ENCODE measurements around the gene TBC1D12.
A peak's percentile ranks its signal among the peaks of the same experiment; 100 is the strongest.
"Not testable (repeated sequence)": the region's sequence is repeated elsewhere in the genome, so short reads cannot be mapped to it uniquely, and the experiment has no call there.

The TBC1D12 gene

DNA sequence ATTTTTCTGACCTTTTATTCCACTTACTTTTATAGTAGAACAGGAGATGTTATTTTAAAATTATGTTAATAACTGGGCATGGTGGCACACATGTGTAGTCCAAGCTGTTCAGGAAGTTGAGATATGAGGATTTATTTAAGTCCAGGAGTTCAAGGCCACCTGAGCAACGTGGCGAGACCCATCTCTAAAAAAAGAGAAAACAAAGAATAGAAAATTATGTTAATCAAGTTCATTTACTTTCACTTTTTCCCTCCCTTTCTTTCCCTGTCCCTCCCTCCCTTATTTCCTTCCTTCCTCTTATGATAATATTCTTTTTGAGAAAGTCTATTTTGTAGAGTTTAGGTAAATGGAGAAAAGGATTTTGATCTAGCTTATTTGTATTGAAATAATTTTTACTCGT lies 94.3 kb downstream of the TBC1D12 start:
- Histone ChIP-seq H3K4me1 (ENCODE audit: control insufficient read depth, low read depth, low read length) (no peaks in the 10 kb centered on the region), H3K9ac (ENCODE audit: low read length) (no peak overlapping the region), H3K36me3 (ENCODE audit: control insufficient read depth, low read depth, low read length) (no peaks in the 10 kb centered on the region), H3K4me3 (ENCODE audit: low read length) (no peak overlapping the region), H3K27me3 (ENCODE audit: control insufficient read depth, insufficient read depth, low read length) (no peaks in the 10 kb centered on the region), H3K9me3 (ENCODE audit: control insufficient read depth, low read depth, low read length) (no peaks in the 10 kb centered on the region), H3K27ac (ENCODE audit: low read length) (no peak overlapping the region)

DNA sequence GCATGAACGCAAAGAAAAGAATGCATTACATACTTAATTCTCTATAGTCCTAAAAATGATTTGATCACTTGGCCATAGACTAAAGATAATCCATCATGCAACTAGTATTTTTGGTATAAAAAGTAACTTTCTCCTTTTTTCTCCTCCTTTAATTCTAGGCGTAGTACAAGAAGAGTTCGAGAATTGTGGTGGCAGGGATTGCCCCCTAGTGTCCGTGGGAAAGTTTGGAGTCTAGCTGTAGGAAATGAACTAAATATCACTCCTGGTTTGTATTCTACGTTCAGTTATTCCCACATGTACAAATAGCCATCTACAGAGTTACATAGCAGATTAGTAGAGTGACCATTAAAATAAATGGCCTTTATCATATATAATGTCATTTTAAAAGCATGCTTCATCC lies 97.7 kb downstream of the TBC1D12 start:
- no peak overlapping the region for H3K9ac ChIP-seq (ENCODE audit: low read length)
- no peaks in the 10 kb centered on the region for H3K4me1 ChIP-seq (ENCODE audit: control insufficient read depth, low read depth, low read length)
- H3K4me3 ChIP-seq (ENCODE audit: low read length), result no peak overlapping the region
- no peaks in the 10 kb centered on the region for H3K9me3 ChIP-seq (ENCODE audit: control insufficient read depth, low read depth, low read length)
- H3K27ac ChIP-seq (ENCODE audit: low read length), result no peak overlapping the region
- no peaks in the 10 kb centered on the region for H3K36me3 ChIP-seq (ENCODE audit: control insufficient read depth, low read depth, low read length)
- no peaks in the 10 kb centered on the region for H3K27me3 ChIP-seq (ENCODE audit: control insufficient read depth, insufficient read depth, low read length)

DNA sequence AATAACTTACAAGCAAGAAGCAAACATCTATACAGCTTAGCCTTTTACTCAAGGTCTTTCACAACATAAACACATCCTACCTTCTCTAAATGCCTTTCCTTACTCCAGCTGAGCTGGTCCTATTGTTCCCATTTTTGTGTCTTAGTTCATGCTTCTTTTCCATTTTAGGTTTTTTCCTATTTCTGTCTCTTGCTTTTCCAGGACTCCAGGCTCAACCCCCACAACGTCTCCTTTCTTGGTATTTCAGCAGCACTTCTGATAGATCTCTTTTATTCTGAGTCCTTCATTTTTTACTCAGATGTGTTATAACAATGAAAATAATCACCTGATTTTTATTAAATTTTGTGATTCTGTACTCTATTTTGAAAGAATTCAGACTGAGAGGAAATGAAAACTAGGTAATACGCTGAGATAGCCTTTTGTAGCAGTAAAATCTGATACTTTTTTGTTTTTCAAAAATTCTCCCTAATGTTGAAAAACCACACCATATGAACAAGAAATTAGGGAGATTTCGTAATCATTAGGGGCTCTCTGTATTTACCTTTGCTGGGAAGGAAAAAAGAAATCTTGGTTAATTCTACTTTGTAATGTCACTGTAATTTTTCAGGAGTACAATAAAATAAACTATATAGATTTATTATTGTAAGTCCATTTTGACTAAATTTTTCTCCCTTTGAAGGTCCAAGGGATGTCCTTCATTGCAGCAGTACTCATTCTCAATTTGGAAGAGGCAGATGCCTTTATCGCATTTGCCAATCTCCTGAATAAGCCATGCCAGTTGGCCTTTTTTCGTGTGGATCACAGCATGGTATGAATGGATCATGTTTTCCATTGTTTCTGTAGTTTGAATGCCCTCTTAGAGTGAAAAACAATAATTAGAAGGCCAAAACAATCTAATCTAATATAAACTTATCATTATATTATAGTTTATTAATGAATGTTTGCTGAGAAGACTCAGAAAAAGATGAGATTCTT lies 119.2 kb downstream of the TBC1D12 start:
- Histone ChIP-seq H3K4me3 (ENCODE audit: low read length) (no peak overlapping the region), H3K27me3 (ENCODE audit: control insufficient read depth, insufficient read depth, low read length) (no peaks in the 10 kb centered on the region), H3K9me3 (ENCODE audit: control insufficient read depth, low read depth, low read length) (no peaks in the 10 kb centered on the region), H3K36me3 (ENCODE audit: control insufficient read depth, low read depth, low read length) (no peaks in the 10 kb centered on the region), H3K27ac (ENCODE audit: low read length) (no peak overlapping the region), H3K4me1 (ENCODE audit: control insufficient read depth, low read depth, low read length) (no peaks in the 10 kb centered on the region), H3K9ac (ENCODE audit: low read length) (no peak overlapping the region)

DNA sequence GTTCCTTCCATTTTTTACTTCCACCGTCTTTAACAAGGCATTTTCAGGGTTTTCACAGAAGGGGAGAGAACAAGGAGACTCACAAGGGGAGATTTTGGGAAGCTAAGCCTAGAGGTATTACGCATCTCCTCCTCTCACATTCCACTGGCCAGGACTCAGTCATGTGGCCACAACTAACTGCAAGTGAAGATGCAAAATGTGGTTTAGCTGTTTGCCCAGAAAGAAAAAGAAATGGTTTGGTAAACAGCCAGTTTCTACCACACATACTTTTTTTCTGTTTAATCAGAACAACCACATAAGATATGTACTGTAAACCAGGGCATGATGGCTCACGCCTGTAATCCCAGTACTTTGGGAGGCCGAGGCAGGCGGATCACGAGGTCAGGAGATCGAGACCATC lies 121.8 kb downstream of the TBC1D12 start:
- no peak overlapping the region for H3K9ac ChIP-seq (ENCODE audit: low read length)
- H3K9me3 ChIP-seq (ENCODE audit: control insufficient read depth, low read depth, low read length), result no peaks in the 10 kb centered on the region
- H3K36me3 ChIP-seq (ENCODE audit: control insufficient read depth, low read depth, low read length), result no peaks in the 10 kb centered on the region
- H3K27ac ChIP-seq (ENCODE audit: low read length), result no peak overlapping the region
- no peaks in the 10 kb centered on the region for H3K4me1 ChIP-seq (ENCODE audit: control insufficient read depth, low read depth, low read length)
- H3K4me3 ChIP-seq (ENCODE audit: low read length), result no peak overlapping the region
- H3K27me3 ChIP-seq (ENCODE audit: control insufficient read depth, insufficient read depth, low read length), result no peaks in the 10 kb centered on the region

DNA sequence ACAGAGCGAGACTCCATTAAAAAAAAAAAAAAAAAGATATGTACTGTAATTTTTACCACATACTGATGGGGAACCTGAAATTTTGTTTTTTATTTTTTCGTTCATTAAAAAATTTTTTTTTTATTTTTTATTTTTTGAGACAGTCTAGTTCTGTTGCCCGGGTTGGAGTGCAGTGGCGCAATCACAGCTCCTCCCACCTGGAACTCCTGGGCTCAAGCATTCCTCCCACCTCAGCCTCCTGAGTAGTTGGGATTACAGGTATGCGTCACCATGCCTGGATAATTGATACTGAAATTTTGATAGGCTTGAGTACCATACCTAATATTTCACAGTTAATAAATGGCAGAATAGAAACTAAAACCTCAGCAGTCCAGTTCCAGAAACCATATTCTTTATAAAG lies 122.4 kb downstream of the TBC1D12 start:
- Histone ChIP-seq H3K9ac (ENCODE audit: low read length) (no peak overlapping the region), H3K27me3 (ENCODE audit: control insufficient read depth, insufficient read depth, low read length) (no peaks in the 10 kb centered on the region), H3K4me1 (ENCODE audit: control insufficient read depth, low read depth, low read length) (no peaks in the 10 kb centered on the region), H3K36me3 (ENCODE audit: control insufficient read depth, low read depth, low read length) (no peaks in the 10 kb centered on the region), H3K4me3 (ENCODE audit: low read length) (no peak overlapping the region), H3K9me3 (ENCODE audit: control insufficient read depth, low read depth, low read length) (no peaks in the 10 kb centered on the region), H3K27ac (ENCODE audit: low read length) (no peak overlapping the region)

DNA sequence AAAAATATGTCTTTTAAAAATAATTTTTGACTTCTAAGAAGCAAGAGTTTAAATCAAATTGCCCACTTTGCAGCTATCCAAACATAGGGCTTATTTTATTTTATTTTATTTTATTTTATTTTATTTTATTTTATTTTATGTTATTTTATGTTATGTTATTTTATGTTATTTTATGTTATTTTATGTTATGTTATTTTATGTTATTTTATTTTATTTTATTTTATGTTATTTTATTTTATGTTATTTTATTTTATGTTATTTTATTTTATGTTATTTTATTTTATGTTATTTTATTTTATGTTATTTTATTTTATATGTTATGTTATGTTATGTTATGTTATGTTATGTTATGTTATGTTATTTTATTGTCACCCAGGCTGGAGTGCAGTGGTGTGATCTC lies 129.2 kb downstream of the TBC1D12 start:
- H3K27ac ChIP-seq (ENCODE audit: low read length); H3K9ac ChIP-seq (ENCODE audit: low read length); H3K4me3 ChIP-seq (ENCODE audit: low read length); H3K36me3 ChIP-seq (ENCODE audit: control insufficient read depth, low read depth, low read length); H3K9me3 ChIP-seq (ENCODE audit: control insufficient read depth, low read depth, low read length); H3K27me3 ChIP-seq (ENCODE audit: control insufficient read depth, insufficient read depth, low read length); H3K4me1 ChIP-seq (ENCODE audit: control insufficient read depth, low read depth, low read length): not testable (repeated sequence)

DNA sequence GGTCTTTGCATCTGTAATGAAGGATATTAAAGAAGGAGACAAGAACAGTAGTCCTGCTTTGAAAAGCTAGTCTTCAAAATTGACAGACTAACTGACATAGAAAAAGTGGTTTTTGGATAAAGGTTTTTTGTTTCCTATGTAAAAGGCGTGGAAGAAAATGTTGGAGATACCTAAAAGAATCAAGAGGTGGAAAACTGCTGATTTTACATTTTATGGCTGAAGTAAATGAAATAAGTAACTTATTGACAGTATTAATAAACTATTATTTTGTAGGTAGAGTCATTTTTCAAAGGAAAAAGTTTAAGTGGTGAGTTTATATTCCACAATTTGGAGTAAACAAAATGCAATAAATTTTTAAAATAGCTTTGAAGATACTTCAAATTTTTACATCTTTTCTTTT lies 130.7 kb downstream of the TBC1D12 start:
- Histone ChIP-seq H3K27ac (ENCODE audit: low read length) (no peak overlapping the region), H3K9me3 (ENCODE audit: control insufficient read depth, low read depth, low read length) (no peaks in the 10 kb centered on the region), H3K36me3 (ENCODE audit: control insufficient read depth, low read depth, low read length) (no peaks in the 10 kb centered on the region), H3K9ac (ENCODE audit: low read length) (no peak overlapping the region), H3K4me1 (ENCODE audit: control insufficient read depth, low read depth, low read length) (no peaks in the 10 kb centered on the region), H3K4me3 (ENCODE audit: low read length) (no peak overlapping the region), H3K27me3 (ENCODE audit: control insufficient read depth, insufficient read depth, low read length) (no peaks in the 10 kb centered on the region)

DNA sequence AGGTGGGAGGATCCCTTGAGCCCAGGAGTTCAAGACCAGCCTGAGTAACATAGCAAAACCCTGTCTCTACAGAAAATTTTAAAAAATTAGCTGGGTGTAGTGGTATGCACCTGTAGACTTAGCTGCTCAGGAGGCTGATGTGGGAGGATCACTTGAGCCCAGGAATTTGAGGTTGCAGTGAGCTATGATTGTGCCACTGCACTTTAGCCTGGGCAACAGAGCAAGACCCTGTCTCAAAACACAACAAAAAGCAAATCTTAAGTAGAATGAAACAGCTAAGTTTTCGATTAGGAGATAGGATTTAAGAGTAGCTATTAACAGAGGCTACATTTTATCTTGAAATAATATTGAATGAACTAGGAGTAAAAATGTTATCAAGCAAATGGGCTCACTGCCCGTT lies 139.9 kb downstream of the TBC1D12 start:
- not testable (repeated sequence) for H3K4me3 ChIP-seq (ENCODE audit: low read length); H3K9me3 ChIP-seq (ENCODE audit: control insufficient read depth, low read depth, low read length); H3K36me3 ChIP-seq (ENCODE audit: control insufficient read depth, low read depth, low read length); H3K27ac ChIP-seq (ENCODE audit: low read length); H3K9ac ChIP-seq (ENCODE audit: low read length); H3K27me3 ChIP-seq (ENCODE audit: control insufficient read depth, insufficient read depth, low read length)
- peaks cover 10% of the 10 kb centered on the region for H3K4me1 ChIP-seq (ENCODE audit: control insufficient read depth, low read depth, low read length)

DNA sequence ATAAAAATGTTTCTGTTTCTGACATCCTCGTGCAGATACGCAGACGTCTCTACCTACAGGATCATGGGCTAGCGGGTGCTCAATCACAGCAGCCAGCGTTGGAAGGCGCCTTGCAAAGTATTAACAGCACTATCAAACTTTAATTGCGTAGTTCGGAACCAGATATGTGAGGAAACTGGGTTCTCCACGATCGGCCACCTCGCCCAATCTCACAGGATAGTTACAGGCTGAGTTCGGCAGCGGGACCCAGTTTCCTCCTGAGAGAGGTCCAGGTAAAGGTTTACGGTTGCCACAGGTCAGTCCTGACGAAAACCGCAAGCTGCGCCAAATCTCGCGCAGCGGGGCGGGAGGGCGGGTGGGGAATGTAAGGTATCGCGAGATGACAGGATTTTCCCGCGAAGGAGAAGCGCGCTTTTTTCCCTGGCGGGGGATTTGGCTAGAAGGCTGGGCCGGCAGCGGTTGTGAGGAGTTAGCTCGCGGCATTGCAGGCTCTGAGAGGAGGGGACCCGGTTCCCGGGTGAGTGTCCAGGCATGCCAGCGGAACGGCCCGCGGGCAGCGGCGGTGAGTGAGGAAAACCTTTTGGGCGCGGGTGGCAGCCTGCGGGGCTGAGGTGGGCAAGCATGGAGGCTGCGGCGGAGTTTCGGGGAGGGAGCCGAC lies 143.2 kb downstream of the TBC1D12 start, which contains the start of gene HELLS:
HELLS (plus strand) TSS at position 398 of the 658 bp plus-strand sequence; CDS start at position 532, 134 bp downstream.
- peaks cover 27% of the 10 kb centered on the region for H3K36me3 ChIP-seq (ENCODE audit: control insufficient read depth, low read depth, low read length)
- no peaks in the 10 kb centered on the region for H3K9me3 ChIP-seq (ENCODE audit: control insufficient read depth, low read depth, low read length)
- peaks cover 14% of the 10 kb centered on the region for H3K4me1 ChIP-seq (ENCODE audit: control insufficient read depth, low read depth, low read length)
- peak within 1 kb of the TSS; percentile 91 for H3K27ac ChIP-seq (ENCODE audit: low read length)
- H3K9ac ChIP-seq (ENCODE audit: low read length), result peak within 1 kb of the TSS; percentile 95
- H3K27me3 ChIP-seq (ENCODE audit: control insufficient read depth, insufficient read depth, low read length), result no peaks in the 10 kb centered on the region
- H3K4me3 ChIP-seq (ENCODE audit: low read length), result peak within 1 kb of the TSS; percentile 90

DNA sequence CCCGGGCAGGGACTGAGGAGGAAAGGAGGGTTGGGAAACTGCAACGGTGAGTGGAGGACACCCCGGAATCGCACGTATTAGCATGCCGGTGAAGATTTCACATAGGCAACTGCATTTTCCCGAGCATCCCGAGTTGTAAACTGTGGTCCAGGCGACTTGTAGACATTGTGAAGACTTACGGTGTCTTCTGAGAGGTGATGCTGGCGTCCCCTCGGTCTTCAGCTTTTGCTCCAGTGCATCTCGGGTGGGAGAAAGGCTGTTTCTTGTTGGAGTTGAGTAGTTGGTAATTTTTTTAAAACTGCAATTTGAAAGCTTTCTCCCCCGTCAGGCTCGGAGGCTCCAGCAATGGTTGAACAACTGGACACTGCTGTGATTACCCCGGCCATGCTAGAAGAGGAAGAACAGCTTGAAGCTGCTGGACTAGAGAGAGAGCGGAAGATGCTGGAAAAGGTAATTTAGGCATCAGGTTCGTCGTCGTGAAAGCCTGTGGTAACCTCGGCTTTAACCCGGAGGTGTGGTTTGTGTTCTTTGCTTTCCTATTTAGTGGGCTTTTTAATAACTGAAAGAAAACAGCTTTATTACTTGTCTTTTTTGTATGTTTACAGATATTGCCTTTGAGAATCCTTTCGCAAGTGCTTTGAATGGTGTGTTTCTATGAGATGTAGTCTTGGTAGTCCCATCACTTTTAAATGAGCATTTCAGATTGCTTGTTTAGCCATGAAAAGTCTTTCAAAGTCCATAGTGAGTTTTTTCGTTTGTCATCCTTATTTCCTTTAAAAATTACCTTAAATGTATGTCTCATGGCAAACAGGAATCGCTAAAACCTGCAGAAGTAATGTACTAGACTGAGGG lies 143.9 kb downstream of the TBC1D12 start:
- Histone ChIP-seq H3K27me3 (ENCODE audit: control insufficient read depth, insufficient read depth, low read length) (no peaks in the 10 kb centered on the region), H3K27ac (ENCODE audit: low read length) (peak overlapping the region; percentile 91), H3K4me1 (ENCODE audit: control insufficient read depth, low read depth, low read length) (peaks cover 14% of the 10 kb centered on the region), H3K9me3 (ENCODE audit: control insufficient read depth, low read depth, low read length) (no peaks in the 10 kb centered on the region), H3K4me3 (ENCODE audit: low read length) (peak overlapping the region; percentile 90), H3K9ac (ENCODE audit: low read length) (peak overlapping the region; percentile 95), H3K36me3 (ENCODE audit: control insufficient read depth, low read depth, low read length) (peaks cover 34% of the 10 kb centered on the region)

DNA sequence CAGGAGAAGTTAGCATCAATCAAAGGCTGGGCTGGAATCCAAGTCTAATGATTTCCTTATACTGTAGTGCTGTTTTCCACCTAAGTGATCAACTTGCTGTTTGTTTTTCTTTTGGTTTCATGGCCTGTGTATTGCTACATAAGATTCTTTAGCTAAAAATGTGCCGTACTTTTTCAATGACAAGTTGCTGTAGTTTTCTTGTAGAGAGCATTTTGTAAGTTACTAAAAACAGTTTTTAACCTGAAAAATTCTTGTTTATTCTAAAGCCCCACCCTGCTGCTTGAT lies 144.5 kb downstream of the TBC1D12 start:
- H3K4me1 ChIP-seq (ENCODE audit: control insufficient read depth, low read depth, low read length), result peaks cover 14% of the 10 kb centered on the region
- H3K4me3 ChIP-seq (ENCODE audit: low read length), result peak overlapping the region; percentile 90
- no peaks in the 10 kb centered on the region for H3K27me3 ChIP-seq (ENCODE audit: control insufficient read depth, insufficient read depth, low read length)
- H3K9ac ChIP-seq (ENCODE audit: low read length), result peak overlapping the region; percentile 95
- no peaks in the 10 kb centered on the region for H3K9me3 ChIP-seq (ENCODE audit: control insufficient read depth, low read depth, low read length)
- no peak overlapping the region for H3K27ac ChIP-seq (ENCODE audit: low read length)
- peaks cover 38% of the 10 kb centered on the region for H3K36me3 ChIP-seq (ENCODE audit: control insufficient read depth, low read depth, low read length)
